Gastrocnemius medialis (tissue), 4 donors: ENCODE results near the gene SMARCA2. TPM values are rescaled to one million over a fixed set of nuclear protein-coding genes. Genes with fewer than 3 reads are reported as not detected.

Experiments
- ATAC-seq, 2 donors: fragments of 150-250 bp; one replicate each; pipeline ENCODE4 v1.9.1; 2016
- DNase-seq, 2 donors: peaks; one replicate each; pipeline ENCODE4 v3.0.0-alpha.2; 2019
- H3K27ac ChIP-seq, 4 donors: fragments of 200-600 bp; sonication (generic); 1 replicate in 1 of 4; 2 replicates in 3 of 4; pipeline ENCODE4 v1.5.1; 2016 to 2018; ENCODE audit warnings: mild to moderate bottlenecking in 2 of 4, moderate library complexity in 1 of 4
- H3K27me3 ChIP-seq, 3 donors: fragments of 200-600 bp; sonication (generic) in 2 of 3; 1 replicate in 1 of 3; 2 replicates in 2 of 3; pipeline versions ENCODE4 v1.5.1 to v1.6.0; 2016 to 2019; ENCODE audit warnings: mild to moderate bottlenecking in 1 of 3, moderate library complexity in 1 of 3
- H3K36me3 ChIP-seq, 2 donors: fragments of 200-600 bp; sonication (generic) in 1 of 2; one replicate each; pipeline ENCODE4 v1.5.1; 2017 to 2018
- H3K4me1 ChIP-seq, 2 donors: fragments of 200-600 bp; sonication (generic) in 1 of 2; one replicate each; pipeline ENCODE4 v1.5.1; 2016 to 2017; ENCODE audit warnings: mild to moderate bottlenecking in 2 of 2
- H3K4me3 ChIP-seq, 4 donors: fragments of 200-600 bp; sonication (generic) in 3 of 4; 1 replicate in 1 of 4; 2 replicates in 3 of 4; pipeline ENCODE4 v1.5.1; 2016 to 2019; ENCODE audit warnings: mild to moderate bottlenecking in 2 of 4
- H3K9me3 ChIP-seq, 3 donors: fragments of 200-600 bp; sonication (generic) in 2 of 3; 1 replicate in 1 of 3; 2 replicates in 2 of 3; pipeline ENCODE4 v1.5.1; 2016 to 2019
- POLR2A ChIP-seq, 2 donors: fragments of 450-650 bp; IDR thresholded peaks; one replicate each; pipeline ENCODE4 v1.6.1; 2017; ENCODE audit warnings: antibody characterized with exemption in 2 of 2, mild to moderate bottlenecking in 2 of 2, moderate library complexity in 2 of 2
- in situ Hi-C, 4 donors: fragments of 200-750 bp; cut with MboI; loops; one replicate each; pipeline versions ENCODE4 v1.15.0 to v1.8.0; 2017; ENCODE audit warnings: low sequenced_read_pairs in 4 of 4
- intact Hi-C: fragments of 100-400 bp; cut with DNase I; formaldehyde crosslinking; loops from one replicate; pipeline ENCODE4 v1.15.1; 2023; ENCODE audit warnings: low total_unique reads
- total RNA-seq, 4 donors: library from RNA; depleted of rRNA; stranded (reverse); fragments of >200 nt; gene quantifications; one replicate each; pipeline versions ENCODE4 v1.1.0 to v1.2.3, GENCODE V29; 2016
- TF ChIP-seq, protein P1 (sequence below), 5 experiments: fragments of 450-650 bp in 3 of 5; fragments of 200-600 bp in 2 of 5; sonication (generic) in 2 of 5; IDR thresholded peaks in 4 of 5; conservative IDR thresholded peaks in 1 of 5; 1 replicate in 4 of 5; 2 replicates in 1 of 5; pipeline ENCODE4 v1.5.1; 2016 to 2019; ENCODE audit warnings: antibody characterized with exemption in 5 of 5, mild to moderate bottlenecking in 3 of 5, moderate library complexity in 3 of 5

Gene SMARCA2
- total RNA-seq, 4 donors from 2014 or later = 54.6 to 69.7 (median 63.0) TPM

DNA sequence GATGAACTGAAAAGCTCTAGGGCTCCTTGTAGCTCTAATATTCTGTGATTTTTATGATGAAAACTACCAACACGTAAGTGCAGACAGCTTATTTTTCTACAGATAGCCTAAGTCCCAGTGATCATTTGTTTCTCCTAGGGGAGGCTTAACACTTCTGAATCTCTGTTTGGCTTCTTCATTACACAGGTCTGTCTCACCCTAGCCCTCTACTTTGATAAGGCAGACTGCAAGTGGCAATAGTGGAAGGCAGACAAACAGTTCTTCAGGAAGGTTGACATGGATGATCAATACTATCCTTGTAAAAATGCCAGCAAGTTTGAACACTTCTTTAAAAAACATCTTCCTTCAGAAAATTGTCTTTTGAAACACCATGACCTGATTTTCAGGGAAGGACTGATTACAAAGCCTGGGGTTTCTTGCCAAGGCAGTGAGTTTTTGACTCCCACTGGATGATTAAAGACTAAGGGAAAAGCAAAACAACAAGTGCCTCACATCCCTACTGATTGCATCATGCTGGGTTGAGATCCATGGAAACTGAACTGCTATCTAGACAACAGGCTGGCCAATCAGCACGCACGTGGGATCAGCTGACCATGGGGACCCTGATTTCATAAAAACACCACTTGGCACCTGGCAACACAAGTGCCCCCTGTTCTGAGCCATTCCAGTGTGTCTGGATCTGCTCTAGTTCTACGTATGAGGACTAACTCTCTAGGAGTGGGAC lies 212.2 kb downstream of the SMARCA2 start:
- no peak for TF ChIP-seq POLR2A (IDR thresholded peaks at IDR 0.05)
- TF ChIP-seq, protein P1, sequence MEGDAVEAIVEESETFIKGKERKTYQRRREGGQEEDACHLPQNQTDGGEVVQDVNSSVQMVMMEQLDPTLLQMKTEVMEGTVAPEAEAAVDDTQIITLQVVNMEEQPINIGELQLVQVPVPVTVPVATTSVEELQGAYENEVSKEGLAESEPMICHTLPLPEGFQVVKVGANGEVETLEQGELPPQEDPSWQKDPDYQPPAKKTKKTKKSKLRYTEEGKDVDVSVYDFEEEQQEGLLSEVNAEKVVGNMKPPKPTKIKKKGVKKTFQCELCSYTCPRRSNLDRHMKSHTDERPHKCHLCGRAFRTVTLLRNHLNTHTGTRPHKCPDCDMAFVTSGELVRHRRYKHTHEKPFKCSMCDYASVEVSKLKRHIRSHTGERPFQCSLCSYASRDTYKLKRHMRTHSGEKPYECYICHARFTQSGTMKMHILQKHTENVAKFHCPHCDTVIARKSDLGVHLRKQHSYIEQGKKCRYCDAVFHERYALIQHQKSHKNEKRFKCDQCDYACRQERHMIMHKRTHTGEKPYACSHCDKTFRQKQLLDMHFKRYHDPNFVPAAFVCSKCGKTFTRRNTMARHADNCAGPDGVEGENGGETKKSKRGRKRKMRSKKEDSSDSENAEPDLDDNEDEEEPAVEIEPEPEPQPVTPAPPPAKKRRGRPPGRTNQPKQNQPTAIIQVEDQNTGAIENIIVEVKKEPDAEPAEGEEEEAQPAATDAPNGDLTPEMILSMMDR (IDR thresholded peaks at IDR 0.05 in 4 of 5, conservative IDR thresholded peaks at IDR 0.05 in 1 of 5) = no peak
- H3K4me1 ChIP-seq = no peaks in the 10 kb centered on the region
- ATAC-seq = no peak
- H3K4me3 ChIP-seq = no peak overlapping the region
- intact Hi-C loops (no loop called here), in situ Hi-C loops (loop anchor here in 1 of 4 donors (25.0 kb wide), 1 partner anchor 510 kb away; no protein-coding TSS in a partner anchor)
- no peaks in the 10 kb centered on the region for H3K36me3 ChIP-seq
- H3K27me3 ChIP-seq = no peaks in the 10 kb centered on the region
- no peaks in the 10 kb centered on the region for H3K9me3 ChIP-seq
- no peak overlapping the region for H3K27ac ChIP-seq
- no peak for DNase-seq

DNA sequence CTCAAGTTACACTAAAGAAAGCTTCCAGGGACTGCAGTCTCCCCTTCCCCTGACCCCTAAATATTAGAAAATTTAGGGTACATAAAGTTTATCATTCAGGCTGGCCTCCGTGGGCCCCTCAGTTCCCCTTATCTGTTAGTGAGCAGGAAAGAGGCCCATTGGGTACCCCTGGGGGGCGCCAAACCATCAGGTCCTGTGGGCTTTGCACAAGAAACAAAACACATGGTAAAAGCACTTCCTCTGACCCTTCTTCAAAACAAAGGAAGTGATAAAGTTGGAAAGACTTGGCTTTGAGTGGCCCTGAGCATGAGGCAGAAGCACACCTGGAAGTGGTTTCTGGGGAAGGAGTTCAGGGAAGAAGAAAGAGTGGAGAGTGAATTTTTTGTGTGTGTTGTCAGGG lies 213.0 kb downstream of the SMARCA2 start:
- TF ChIP-seq, protein P1 (IDR thresholded peaks at IDR 0.05 in 4 of 5, conservative IDR thresholded peaks at IDR 0.05 in 1 of 5) = peak in 4 of 5 experiments; percentile 4 to 52 (median 21)
- TF ChIP-seq POLR2A (IDR thresholded peaks at IDR 0.05) = no peak
- Histone ChIP-seq H3K36me3 (no peaks in the 10 kb centered on the region), H3K9me3 (no peaks in the 10 kb centered on the region), H3K4me3 (no peak overlapping the region), H3K4me1 (no peaks in the 10 kb centered on the region), H3K27me3 (no peaks in the 10 kb centered on the region), H3K27ac (no peak overlapping the region)
- in situ Hi-C loops (loop anchor here in 1 of 4 donors (25.0 kb wide), 1 partner anchor 509 kb away; no protein-coding TSS in a partner anchor), intact Hi-C loops (no loop called here)
- DNase-seq (peak in 1 of 2 donors; percentile 19), ATAC-seq (no peak)

DNA sequence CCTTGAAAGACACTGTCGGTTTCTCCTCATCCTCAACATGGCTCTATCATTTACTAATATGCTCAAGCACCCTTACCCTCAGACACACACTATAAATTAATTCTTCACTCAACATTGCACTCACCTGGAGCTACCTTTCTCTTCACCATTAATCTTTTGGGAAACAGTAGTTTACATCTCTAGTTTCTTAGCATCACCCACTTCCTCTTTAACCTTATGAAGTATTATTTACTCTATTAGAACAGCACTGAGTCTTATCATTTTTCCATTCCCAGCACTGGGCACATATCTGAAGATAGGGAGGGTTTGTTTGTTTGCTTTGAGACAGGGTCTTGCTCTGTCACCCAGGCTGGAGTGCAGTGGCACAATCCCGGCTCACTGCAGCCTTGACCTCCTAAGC lies 213.5 kb downstream of the SMARCA2 start:
- in situ Hi-C loops = loop anchor here in 1 of 4 donors (25.0 kb wide), 1 partner anchor 509 kb away; no protein-coding TSS in a partner anchor
- DNase-seq (no peak), ATAC-seq (no peak)
- H3K4me3 ChIP-seq = no peak overlapping the region
- no peak overlapping the region for H3K27ac ChIP-seq
- H3K27me3 ChIP-seq = no peaks in the 10 kb centered on the region
- intact Hi-C loops = no loop called here
- H3K4me1 ChIP-seq = no peaks in the 10 kb centered on the region
- H3K9me3 ChIP-seq = no peaks in the 10 kb centered on the region
- no peak for TF ChIP-seq POLR2A (IDR thresholded peaks at IDR 0.05)
- TF ChIP-seq, protein P1 (IDR thresholded peaks at IDR 0.05 in 4 of 5, conservative IDR thresholded peaks at IDR 0.05 in 1 of 5) = no peak
- H3K36me3 ChIP-seq = no peaks in the 10 kb centered on the region

DNA sequence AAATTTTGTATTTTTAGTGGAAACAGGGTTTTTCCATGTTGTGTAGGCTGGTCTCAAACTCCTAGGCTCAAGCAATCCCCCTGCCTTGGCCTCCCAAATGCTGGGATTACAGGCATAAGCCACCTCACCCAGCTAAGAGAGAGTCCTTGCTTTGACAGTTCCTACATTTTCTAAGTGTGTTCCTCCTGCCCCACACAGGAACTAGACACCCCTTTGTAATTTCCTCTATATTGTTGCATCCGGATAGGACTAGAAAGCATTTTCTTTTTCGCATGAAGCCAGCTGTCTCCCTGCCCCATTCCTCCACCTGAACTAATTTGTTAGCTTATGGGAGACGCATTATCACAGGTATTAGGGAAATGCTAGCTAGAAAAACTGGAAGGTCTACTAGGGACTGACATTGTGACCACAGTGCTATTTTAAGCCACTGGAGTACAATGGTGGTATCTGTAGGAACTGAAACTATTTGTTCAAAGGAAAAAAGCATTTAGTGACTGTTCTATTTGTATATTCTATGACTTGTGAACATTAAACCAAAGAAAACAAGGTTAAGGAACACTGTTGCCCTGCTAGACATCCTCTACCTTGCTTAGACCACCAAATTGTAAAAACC lies 214.1 kb downstream of the SMARCA2 start:
- H3K9me3 ChIP-seq = no peaks in the 10 kb centered on the region
- in situ Hi-C loops (loop anchor here in 1 of 4 donors (25.0 kb wide), 1 partner anchor 508 kb away; no protein-coding TSS in a partner anchor), intact Hi-C loops (no loop called here)
- no peak for TF ChIP-seq POLR2A (IDR thresholded peaks at IDR 0.05)
- TF ChIP-seq, protein P1 (IDR thresholded peaks at IDR 0.05 in 4 of 5, conservative IDR thresholded peaks at IDR 0.05 in 1 of 5) = no peak
- no peak overlapping the region for H3K27ac ChIP-seq
- H3K4me1 ChIP-seq = peaks cover 0 to under 1% of the 10 kb centered on the region in 2 donors
- no peak for ATAC-seq
- H3K36me3 ChIP-seq = no peaks in the 10 kb centered on the region
- H3K4me3 ChIP-seq = no peak overlapping the region
- H3K27me3 ChIP-seq = no peaks in the 10 kb centered on the region
- DNase-seq = no peak
